Right kidney (tissue), 9 donors: Measurements from ENCODE around the gene MYPN.
A peak's percentile ranks its signal among the peaks of the same experiment; 100 is the strongest.
"Not testable (repeated sequence)": the region's sequence is repeated elsewhere in the genome, so short reads cannot be mapped to it uniquely, and the experiment has no call there.

Experiments
- DNase-seq: peaks from one replicate; pipeline ENCODE4 v3.0.0-alpha.2; 2016
- long read RNA-seq, 8 donors: transcript quantifications; one replicate each; lab custom pipeline, GENCODE V29; 2026

The MYPN gene
- long read RNA-seq, donor 1 = 0 reads
- long read RNA-seq, donor 2 = 0 reads
- long read RNA-seq, donor 3 = 0 reads
- long read RNA-seq, donor 4 = 0 reads
- long read RNA-seq, donor 5 = 0 reads
- long read RNA-seq, donor 6 = 0 reads
- long read RNA-seq, donor 7 = 0 reads
- long read RNA-seq, donor 8 = 0 reads

- DNase-seq = no peak
Measured at GRCh38 chr10:68109331-68109730, at the start of gene MYPN. MYPN (plus strand) TSS chr10:68109488; CDS start chr10:68121439, 11,951 bp downstream.

GRCh38 chr10:68067029-68067428, 42.3 kb upstream of the MYPN start:
- DNase-seq = no peak

GRCh38 chr10:68067508-68067907, 41.8 kb upstream of the MYPN start:
- no peak for DNase-seq

GRCh38 chr10:68073631-68074030, 35.7 kb upstream of the MYPN start:
- no peak for DNase-seq

GRCh38 chr10:68074031-68074774, 35.1 kb upstream of the MYPN start:
- DNase-seq = no peak

GRCh38 chr10:68074775-68075549, 34.3 kb upstream of the MYPN start, which contains the start of gene HERC4:
HERC4 (minus strand) TSS chr10:68075283; CDS start chr10:68073108, 2,175 bp downstream.
- DNase-seq = peak; percentile 92

GRCh38 chr10:68075550-68076004, 33.7 kb upstream of the MYPN start:
- peak; percentile 65 for DNase-seq

GRCh38 chr10:68076081-68076480, 33.2 kb upstream of the MYPN start:
- not testable (repeated sequence) for DNase-seq

GRCh38 chr10:68077026-68077425, 32.3 kb upstream of the MYPN start:
- DNase-seq = no peak

- no peak for DNase-seq
Measured at GRCh38 chr10:68079434-68079833, 29.9 kb upstream of the MYPN start.

- no peak for DNase-seq
Measured at GRCh38 chr10:68080853-68081431, 28.3 kb upstream of the MYPN start.

- DNase-seq = no peak
Measured at GRCh38 chr10:68081916-68082315, 27.4 kb upstream of the MYPN start.

GRCh38 chr10:68082872-68083271, 26.4 kb upstream of the MYPN start:
- no peak for DNase-seq

- DNase-seq = no peak
Measured at GRCh38 chr10:68083953-68084352, 25.3 kb upstream of the MYPN start.

- no peak for DNase-seq
Measured at GRCh38 chr10:68084469-68084868, 24.8 kb upstream of the MYPN start.

GRCh38 chr10:68086011-68086410, 23.3 kb upstream of the MYPN start:
- DNase-seq = no peak

- no peak for DNase-seq
Measured at GRCh38 chr10:68086910-68087684, 22.2 kb upstream of the MYPN start.

- no peak for DNase-seq
Measured at GRCh38 chr10:68087685-68088401, 21.4 kb upstream of the MYPN start.

- DNase-seq = no peak
Measured at GRCh38 chr10:68088740-68089139, 20.5 kb upstream of the MYPN start.

GRCh38 chr10:68090586-68090985, 18.7 kb upstream of the MYPN start:
- no peak for DNase-seq

GRCh38 chr10:68092512-68092911, 16.8 kb upstream of the MYPN start:
- DNase-seq = no peak
